GM21825 (cell line): ENCODE measurements around the gene TMEM80.
A peak's percentile ranks its signal among the peaks of the same experiment; 100 is the strongest.

Source experiments
- ATAC-seq: cut with Tn5 transposase; IDR thresholded peaks from one replicate; pipeline ENCODE4 v1.9.1; 2021; ENCODE audit warnings: mild to moderate bottlenecking, moderate library complexity; ENCODE audit not compliant: unreplicated experiment

Gene TMEM80

DNA sequence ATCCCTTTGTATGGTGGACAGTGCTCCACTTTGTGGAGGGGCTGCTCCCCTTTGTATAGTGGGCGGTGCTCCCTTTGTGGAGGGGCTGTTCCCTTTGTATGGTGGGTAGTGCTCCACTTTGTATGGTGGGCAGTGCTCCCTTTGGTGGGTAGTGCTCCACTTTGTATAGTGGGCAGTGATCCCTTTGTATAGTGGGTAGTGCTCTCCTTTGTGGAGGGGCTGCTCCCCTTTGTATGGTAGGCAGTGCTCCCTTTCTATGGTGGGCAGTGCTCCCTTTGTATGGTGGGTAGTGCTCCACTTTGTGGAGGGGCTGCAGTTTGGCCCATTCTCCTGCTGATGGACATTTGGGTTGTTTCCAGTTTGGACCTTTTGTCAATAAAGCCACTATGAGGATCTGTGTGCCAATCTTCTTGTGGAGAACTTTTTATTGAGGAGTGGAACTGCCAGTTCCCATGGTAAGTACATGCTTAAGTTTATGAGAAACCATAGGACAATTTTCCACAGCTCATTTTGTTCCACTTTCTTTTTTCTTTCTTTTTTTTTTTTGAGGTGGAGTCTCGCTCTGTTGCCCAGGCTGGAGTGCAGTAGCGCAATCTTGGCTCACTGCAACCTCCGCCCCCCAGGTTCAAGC, 47.1 kb downstream of the TMEM80 start:
- ATAC-seq, result no peak

DNA sequence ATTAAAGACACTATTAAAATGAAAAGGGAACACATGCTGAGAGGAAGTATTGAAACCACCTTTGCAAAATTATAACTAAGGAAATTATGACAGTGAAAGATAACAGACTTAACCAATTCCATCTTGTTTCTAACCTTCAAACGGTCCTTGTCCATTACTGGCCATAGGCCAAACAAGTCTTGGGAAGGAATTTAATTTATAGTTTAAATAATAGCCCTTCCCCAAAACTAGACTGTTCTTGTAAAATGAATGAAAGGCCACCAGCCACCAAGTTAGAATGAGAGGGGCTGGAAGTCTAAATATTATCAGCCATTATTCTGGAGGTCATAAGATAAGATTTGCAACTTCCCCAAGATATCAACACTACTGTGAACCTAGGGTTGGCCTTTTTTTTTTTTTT, 49.8 kb downstream of the TMEM80 start:
- no peak for ATAC-seq

DNA sequence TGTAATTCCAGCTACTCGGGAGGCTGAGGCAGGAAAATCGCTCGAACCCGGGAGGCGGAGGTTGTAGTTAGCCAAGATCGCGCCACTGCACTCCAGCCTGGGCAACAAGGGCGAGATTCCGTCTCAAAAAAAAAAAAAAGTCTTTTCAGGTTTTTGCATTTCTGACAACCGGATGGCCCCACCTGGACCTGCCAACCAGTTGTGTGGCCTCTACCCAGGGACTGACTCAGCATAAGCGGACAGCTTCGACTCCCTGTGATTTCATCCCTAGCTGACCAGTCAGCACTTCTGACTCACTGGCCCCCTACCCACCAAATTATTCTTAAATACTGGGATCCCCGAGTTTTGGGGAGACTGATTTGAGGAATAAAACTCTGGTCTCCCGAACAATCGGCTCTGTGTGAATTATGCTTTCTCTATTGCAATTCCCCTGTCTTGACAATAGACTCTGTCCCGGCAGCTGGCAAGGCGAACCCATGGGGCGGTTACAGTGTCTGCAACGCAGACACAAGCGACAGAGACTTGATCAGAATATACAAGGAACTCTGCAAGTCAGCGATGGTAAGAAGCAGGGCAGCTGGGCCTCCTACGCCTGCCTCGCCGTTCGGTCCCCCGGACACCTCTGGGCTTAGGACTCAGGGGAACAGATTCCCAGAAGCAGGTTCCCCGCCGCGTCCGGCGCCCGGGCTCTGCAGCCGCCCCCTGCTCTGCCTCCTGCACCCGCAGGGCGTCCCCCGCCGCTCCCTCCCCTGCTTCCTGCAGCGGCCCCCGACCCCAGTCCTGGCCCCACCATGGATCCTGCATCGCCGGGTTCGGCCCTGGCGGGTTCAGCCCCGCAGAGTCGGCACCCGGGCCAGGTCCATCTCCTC, 50.9 kb downstream of the TMEM80 start:
- peak; percentile 17 for ATAC-seq

DNA sequence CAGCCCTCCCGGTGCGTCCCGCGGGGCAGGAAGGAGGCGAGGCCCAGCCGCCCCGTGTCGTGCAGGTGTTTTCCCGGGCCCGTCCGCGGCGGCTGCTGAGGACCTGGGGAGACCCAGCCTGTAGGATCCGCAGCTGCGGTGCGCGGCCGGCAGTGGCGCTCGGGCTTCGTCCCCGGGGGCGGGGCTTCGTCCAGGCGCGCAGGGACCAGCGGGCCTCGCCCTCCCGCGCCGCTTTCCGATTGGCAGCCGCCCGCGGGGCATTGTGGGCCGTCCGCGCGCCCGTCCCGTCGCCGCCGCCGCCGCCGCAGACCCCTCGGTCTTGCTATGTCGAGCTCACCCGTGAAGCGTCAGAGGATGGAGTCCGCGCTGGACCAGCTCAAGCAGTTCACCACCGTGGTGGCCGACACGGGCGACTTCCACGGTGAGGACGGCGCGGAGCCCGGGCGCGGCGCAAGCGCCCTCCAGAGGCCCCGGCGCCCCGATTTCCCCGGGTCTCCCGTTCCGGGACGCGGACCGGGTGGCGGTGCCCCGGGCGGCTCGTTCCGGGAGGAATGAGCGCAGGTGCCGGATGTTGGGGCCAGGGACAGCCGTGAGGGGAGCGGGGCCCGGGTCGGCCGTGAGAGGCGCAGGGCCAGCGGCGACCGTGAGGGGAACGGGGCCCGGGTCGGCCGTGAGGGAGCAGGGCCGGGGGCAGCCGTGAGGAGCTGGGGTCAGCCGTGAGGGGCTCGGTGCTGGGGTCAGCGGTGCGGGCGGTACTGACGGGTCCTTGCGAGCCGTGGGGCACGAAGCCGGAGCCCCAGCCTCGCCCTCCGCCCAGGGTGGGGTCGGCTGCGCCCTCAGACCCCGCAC, 51.8 kb downstream of the TMEM80 start, which contains the start of gene TALDO1:
TSS of gene TALDO1 (plus strand) at position 307 of the 849 bp plus-strand sequence. CDS start at position 325, 18 bp downstream.
- ATAC-seq, result peak; percentile 83

DNA sequence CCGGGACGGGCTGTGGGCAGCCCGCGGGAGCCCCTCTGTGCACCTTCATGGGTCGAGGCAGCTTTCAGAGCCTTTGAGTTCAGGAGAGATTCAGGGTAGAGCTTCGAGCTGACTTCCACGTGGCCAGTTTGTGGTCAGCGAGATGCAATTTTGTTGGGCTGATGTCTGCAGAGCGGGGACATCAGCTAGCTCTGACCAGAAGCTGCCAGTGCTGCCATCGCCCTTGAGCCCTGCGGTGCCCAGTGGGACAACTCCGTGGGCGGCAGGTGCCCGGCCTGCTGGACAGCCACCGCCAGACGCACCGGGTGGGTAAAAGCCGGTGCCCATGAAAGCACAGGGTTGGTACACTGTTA, 52.4 kb downstream of the TMEM80 start:
- ATAC-seq, result peak; percentile 5

DNA sequence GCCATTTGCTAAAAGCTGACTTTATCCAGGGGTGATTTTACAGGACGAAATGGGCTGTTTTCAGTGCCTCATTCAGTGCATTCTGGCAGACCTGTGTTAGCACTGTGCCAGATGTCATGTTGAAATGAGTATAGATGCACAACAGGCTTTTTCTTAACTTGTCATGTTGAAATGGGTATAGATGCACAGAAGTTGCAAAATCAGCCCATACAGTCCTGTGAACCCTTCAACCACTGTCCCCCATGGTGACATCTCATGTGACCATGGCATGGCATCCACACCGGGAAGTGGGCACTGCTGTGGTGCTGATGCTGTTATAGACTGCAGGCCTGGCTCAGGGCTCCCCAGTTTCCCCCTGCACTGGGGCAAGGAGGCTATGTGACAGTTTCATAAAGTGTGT, 54.1 kb downstream of the TMEM80 start:
- ATAC-seq, result no peak
